ENCODE results near the gene PAPPA.

Gene PAPPA

DNA sequence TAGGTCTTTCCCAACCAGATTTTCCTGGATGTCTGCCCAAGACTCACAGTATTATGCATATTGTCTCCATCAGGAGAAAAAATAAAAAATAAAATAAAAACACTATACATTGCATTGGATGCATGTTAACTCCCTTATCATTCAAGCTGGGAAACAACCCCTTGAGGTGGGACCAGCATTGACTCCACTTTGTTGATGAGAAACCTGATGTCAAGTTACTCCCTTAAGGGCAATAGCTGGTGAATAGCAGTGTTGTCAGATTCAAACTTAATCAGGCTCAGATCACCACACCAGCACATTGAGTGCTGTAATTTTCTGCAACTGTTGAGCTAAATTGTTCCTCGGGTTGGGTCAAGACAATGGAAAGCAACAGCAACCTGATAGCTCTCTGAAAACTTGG is 269.6 kb downstream of the PAPPA start:
- no peak overlapping the region for H2AFZ ChIP-seq
- no peak overlapping the region for H3K4me3 ChIP-seq (ENCODE audit: low read depth, low read length)
- no peak overlapping the region for H3K9ac ChIP-seq
- H3K9me3 ChIP-seq (ENCODE audit: control insufficient read depth, low read length), result no peaks in the 10 kb centered on the region
- no peak overlapping the region for H3K4me2 ChIP-seq (ENCODE audit: low read length)
- no peaks in the 10 kb centered on the region for H3K79me2 ChIP-seq
- TF ChIP-seq, protein P1, sequence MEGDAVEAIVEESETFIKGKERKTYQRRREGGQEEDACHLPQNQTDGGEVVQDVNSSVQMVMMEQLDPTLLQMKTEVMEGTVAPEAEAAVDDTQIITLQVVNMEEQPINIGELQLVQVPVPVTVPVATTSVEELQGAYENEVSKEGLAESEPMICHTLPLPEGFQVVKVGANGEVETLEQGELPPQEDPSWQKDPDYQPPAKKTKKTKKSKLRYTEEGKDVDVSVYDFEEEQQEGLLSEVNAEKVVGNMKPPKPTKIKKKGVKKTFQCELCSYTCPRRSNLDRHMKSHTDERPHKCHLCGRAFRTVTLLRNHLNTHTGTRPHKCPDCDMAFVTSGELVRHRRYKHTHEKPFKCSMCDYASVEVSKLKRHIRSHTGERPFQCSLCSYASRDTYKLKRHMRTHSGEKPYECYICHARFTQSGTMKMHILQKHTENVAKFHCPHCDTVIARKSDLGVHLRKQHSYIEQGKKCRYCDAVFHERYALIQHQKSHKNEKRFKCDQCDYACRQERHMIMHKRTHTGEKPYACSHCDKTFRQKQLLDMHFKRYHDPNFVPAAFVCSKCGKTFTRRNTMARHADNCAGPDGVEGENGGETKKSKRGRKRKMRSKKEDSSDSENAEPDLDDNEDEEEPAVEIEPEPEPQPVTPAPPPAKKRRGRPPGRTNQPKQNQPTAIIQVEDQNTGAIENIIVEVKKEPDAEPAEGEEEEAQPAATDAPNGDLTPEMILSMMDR (IDR thresholded peaks at IDR 0.05), result no peak
- H3K36me3 ChIP-seq (ENCODE audit: control insufficient read depth, insufficient read depth, low read length), result no peaks in the 10 kb centered on the region
- no peaks in the 10 kb centered on the region for H3K27me3 ChIP-seq (ENCODE audit: control insufficient read depth, insufficient read depth, low read length)
- H3K4me1 ChIP-seq, result no peaks in the 10 kb centered on the region
- no peak overlapping the region for H3K27ac ChIP-seq

DNA sequence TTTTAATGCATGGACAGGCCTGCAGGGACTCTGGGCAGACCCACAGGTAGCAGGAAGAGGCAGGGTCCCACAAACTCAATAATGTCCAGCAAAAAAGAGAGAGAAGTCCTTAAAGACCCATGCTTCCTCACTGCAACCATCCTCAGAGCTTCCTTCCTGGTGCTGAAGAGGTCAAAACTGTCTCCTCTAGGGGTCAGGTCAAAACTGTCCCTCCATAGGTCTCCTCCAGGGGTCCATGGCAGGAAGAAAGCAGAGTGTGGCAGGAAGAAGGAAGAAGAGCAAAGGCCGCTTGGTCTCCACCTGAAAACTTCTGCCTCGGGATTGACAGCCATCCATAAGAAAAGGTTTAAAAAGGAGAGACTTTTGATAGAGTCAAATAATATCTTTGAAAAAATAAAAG is 271.7 kb downstream of the PAPPA start:
- TF ChIP-seq, protein P1 (IDR thresholded peaks at IDR 0.05), result no peak
- Histone ChIP-seq H3K36me3 (ENCODE audit: control insufficient read depth, insufficient read depth, low read length) (no peaks in the 10 kb centered on the region), H2AFZ (no peak overlapping the region), H3K4me1 (no peaks in the 10 kb centered on the region), H3K4me3 (ENCODE audit: low read depth, low read length) (no peak overlapping the region), H3K79me2 (no peaks in the 10 kb centered on the region), H3K9me3 (ENCODE audit: control insufficient read depth, low read length) (no peaks in the 10 kb centered on the region), H3K27ac (no peak overlapping the region), H3K4me2 (ENCODE audit: low read length) (no peak overlapping the region), H3K9ac (no peak overlapping the region), H3K27me3 (ENCODE audit: control insufficient read depth, insufficient read depth, low read length) (no peaks in the 10 kb centered on the region)

DNA sequence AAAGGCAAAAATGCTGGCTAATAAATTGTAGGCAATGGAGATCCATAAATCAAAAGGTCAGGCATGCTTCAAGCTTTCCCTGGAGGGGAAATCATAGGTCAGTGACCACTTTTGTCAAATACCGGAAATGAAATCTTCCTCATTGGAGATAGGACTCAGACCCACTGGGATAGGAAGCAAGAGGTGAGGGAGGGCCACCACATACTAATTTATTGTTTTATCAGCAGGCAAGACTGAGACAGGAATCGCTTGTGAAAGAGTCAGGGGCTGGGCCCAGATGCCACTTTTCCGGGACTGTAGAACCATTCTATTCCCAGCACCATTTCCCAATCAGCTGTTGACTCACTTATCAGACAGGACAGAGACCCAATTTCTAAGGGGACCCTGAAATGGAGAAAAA is 277.3 kb downstream of the PAPPA start:
- Histone ChIP-seq H3K27ac (no peak overlapping the region), H3K36me3 (ENCODE audit: control insufficient read depth, insufficient read depth, low read length) (no peaks in the 10 kb centered on the region), H3K4me3 (ENCODE audit: low read depth, low read length) (no peak overlapping the region), H3K9me3 (ENCODE audit: control insufficient read depth, low read length) (no peaks in the 10 kb centered on the region), H3K9ac (no peak overlapping the region), H2AFZ (no peak overlapping the region), H3K79me2 (no peaks in the 10 kb centered on the region), H3K27me3 (ENCODE audit: control insufficient read depth, insufficient read depth, low read length) (no peaks in the 10 kb centered on the region), H3K4me2 (ENCODE audit: low read length) (no peak overlapping the region), H3K4me1 (no peaks in the 10 kb centered on the region)
- TF ChIP-seq, protein P1 (IDR thresholded peaks at IDR 0.05), result no peak

DNA sequence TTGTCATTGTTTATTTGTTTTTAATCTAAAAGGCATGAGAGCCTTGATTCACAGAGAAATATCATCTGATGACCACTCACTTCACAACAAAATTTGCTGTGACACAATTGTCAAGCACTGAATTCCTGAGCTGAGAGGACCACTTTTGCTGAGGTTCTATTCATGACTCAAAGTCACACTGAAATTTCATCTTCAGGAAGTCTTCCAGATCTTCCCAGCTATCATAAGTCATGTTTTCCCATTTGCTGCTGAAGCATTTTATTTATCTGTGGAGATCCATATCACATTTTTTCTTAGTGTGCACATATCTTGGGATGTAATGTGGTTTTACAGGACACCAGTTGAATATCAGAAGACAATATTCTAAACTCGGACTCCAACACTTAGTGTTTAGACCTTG is 278.5 kb downstream of the PAPPA start:
- no peaks in the 10 kb centered on the region for H3K36me3 ChIP-seq (ENCODE audit: control insufficient read depth, insufficient read depth, low read length)
- no peak overlapping the region for H3K27ac ChIP-seq
- H3K9ac ChIP-seq, result no peak overlapping the region
- no peaks in the 10 kb centered on the region for H3K27me3 ChIP-seq (ENCODE audit: control insufficient read depth, insufficient read depth, low read length)
- no peak overlapping the region for H2AFZ ChIP-seq
- H3K4me2 ChIP-seq (ENCODE audit: low read length), result no peak overlapping the region
- H3K4me1 ChIP-seq, result no peaks in the 10 kb centered on the region
- no peaks in the 10 kb centered on the region for H3K9me3 ChIP-seq (ENCODE audit: control insufficient read depth, low read length)
- H3K79me2 ChIP-seq, result no peaks in the 10 kb centered on the region
- no peak overlapping the region for H3K4me3 ChIP-seq (ENCODE audit: low read depth, low read length)
- TF ChIP-seq, protein P1 (IDR thresholded peaks at IDR 0.05), result no peak

DNA sequence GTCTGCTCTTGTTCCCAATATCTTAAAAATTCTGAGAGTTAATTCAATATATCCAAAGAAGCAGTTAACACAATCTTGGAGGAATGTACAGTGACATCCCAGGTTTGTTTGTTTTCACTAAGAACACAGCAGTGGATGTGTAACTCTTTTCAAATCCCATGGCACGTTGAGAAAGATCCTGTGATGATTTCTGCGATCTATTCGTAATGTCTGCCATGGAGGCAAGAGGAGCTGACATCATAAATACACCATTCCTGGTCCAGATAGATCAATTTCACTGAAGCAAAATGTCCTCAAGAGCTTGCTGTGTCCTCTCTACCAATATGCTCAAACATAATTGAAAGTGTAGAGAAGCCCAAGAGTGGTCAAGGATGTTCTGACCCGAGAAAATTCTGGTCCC is 280.7 kb downstream of the PAPPA start:
- no peaks in the 10 kb centered on the region for H3K9me3 ChIP-seq (ENCODE audit: control insufficient read depth, low read length)
- H3K27me3 ChIP-seq (ENCODE audit: control insufficient read depth, insufficient read depth, low read length), result no peaks in the 10 kb centered on the region
- TF ChIP-seq, protein P1 (IDR thresholded peaks at IDR 0.05), result no peak
- H3K4me2 ChIP-seq (ENCODE audit: low read length), result no peak overlapping the region
- no peak overlapping the region for H3K27ac ChIP-seq
- no peak overlapping the region for H3K9ac ChIP-seq
- no peaks in the 10 kb centered on the region for H3K4me1 ChIP-seq
- no peak overlapping the region for H2AFZ ChIP-seq
- no peaks in the 10 kb centered on the region for H3K79me2 ChIP-seq
- no peak overlapping the region for H3K4me3 ChIP-seq (ENCODE audit: low read depth, low read length)
- H3K36me3 ChIP-seq (ENCODE audit: control insufficient read depth, insufficient read depth, low read length), result no peaks in the 10 kb centered on the region

Measured in parathyroid adenoma (tissue), 2 donors.